Mesothelial cell of epicardium (in vitro differentiated cells): Measurements from ENCODE around the gene HSD17B12. TPM values are rescaled to one million over a fixed set of nuclear protein-coding genes. Genes with fewer than 3 reads are reported as not detected.

Experiments
- DNase-seq, 2 experiments: peaks; one replicate each; pipeline ENCODE4 v3.0.0; 2021; ENCODE audit warnings: low spot score in 2 of 2; ENCODE audit not compliant: unreplicated experiment in 2 of 2
- H3K27ac Mint-ChIP-seq: 2 replicates; pipeline ENCODE4 v1.8.0; 2021; ENCODE audit warnings: mixed read lengths
- H3K27me3 Mint-ChIP-seq: 2 replicates; pipeline ENCODE4 v1.8.0; 2021; ENCODE audit warnings: low read depth, mixed read lengths
- H3K36me3 Mint-ChIP-seq: 2 replicates; pipeline ENCODE4 v1.8.0; 2021; ENCODE audit warnings: mixed read lengths
- H3K4me1 Mint-ChIP-seq: 2 replicates; pipeline ENCODE4 v1.8.0; 2021; ENCODE audit warnings: mixed read lengths
- H3K4me3 Mint-ChIP-seq: 2 replicates; pipeline ENCODE4 v1.8.0; 2021; ENCODE audit warnings: mild to moderate bottlenecking, moderate library complexity, mixed read lengths
- H3K9me3 Mint-ChIP-seq: 2 replicates; pipeline ENCODE4 v1.8.0; 2021; ENCODE audit warnings: mixed read lengths
- CTCF ChIP-seq: fragments of 200-600 bp; sonication (generic); IDR thresholded peaks from one replicate; pipeline ENCODE4 v1.5.0; 2021; ENCODE audit warnings: antibody characterized with exemption; ENCODE audit not compliant: unreplicated experiment
- total RNA-seq: library from RNA; stranded (reverse); gene quantifications from 3 replicates; pipeline ENCODE4 v1.2.1, GENCODE V29; 2021

HSD17B12 gene
- total RNA-seq, 1 donor from 2014 or later: 99.9 TPM

- no peaks in the 10 kb centered on the region for H3K4me1 Mint-ChIP-seq
- no peak overlapping the region for H3K27ac Mint-ChIP-seq
These were observed 139.4 kb downstream of the HSD17B12 start for GRCh38 chr11:43819926-43820325.

GRCh38 chr11:43823316-43823715, 142.8 kb downstream of the HSD17B12 start:
- TF ChIP-seq CTCF: no peak
- no peak overlapping the region for H3K27ac Mint-ChIP-seq
- H3K27me3 Mint-ChIP-seq: no peaks in the 10 kb centered on the region
- H3K36me3 Mint-ChIP-seq: peaks cover 34% of the 10 kb centered on the region
- no peak for DNase-seq
- H3K9me3 Mint-ChIP-seq: no peaks in the 10 kb centered on the region
- H3K4me1 Mint-ChIP-seq: no peaks in the 10 kb centered on the region
- H3K4me3 Mint-ChIP-seq: no peak overlapping the region

More at GRCh38 chr11:43819926-43820325, 139.4 kb downstream of the HSD17B12 start:
- H3K4me3 Mint-ChIP-seq: no peak overlapping the region
- TF ChIP-seq CTCF: no peak
- peaks cover 53% of the 10 kb centered on the region for H3K36me3 Mint-ChIP-seq
- H3K9me3 Mint-ChIP-seq: no peaks in the 10 kb centered on the region
- no peak for DNase-seq
- H3K27me3 Mint-ChIP-seq: no peaks in the 10 kb centered on the region

- no peak for DNase-seq
- TF ChIP-seq CTCF: no peak
- H3K27ac Mint-ChIP-seq: no peak overlapping the region
- H3K4me1 Mint-ChIP-seq: no peaks in the 10 kb centered on the region
- H3K9me3 Mint-ChIP-seq: no peaks in the 10 kb centered on the region
- H3K27me3 Mint-ChIP-seq: no peaks in the 10 kb centered on the region
- peaks cover 34% of the 10 kb centered on the region for H3K36me3 Mint-ChIP-seq
- H3K4me3 Mint-ChIP-seq: no peak overlapping the region
These were observed 143.3 kb downstream of the HSD17B12 start for GRCh38 chr11:43823851-43824250.

GRCh38 chr11:43825217-43825816, 144.8 kb downstream of the HSD17B12 start:
- peak; percentile 46 for TF ChIP-seq CTCF
- H3K4me1 Mint-ChIP-seq: no peaks in the 10 kb centered on the region
- H3K36me3 Mint-ChIP-seq: peaks cover 22% of the 10 kb centered on the region
- H3K9me3 Mint-ChIP-seq: no peaks in the 10 kb centered on the region
- DNase-seq: no peak
- H3K27ac Mint-ChIP-seq: no peak overlapping the region
- H3K4me3 Mint-ChIP-seq: no peak overlapping the region
- no peaks in the 10 kb centered on the region for H3K27me3 Mint-ChIP-seq

GRCh38 chr11:43830928-43831440, 150.4 kb downstream of the HSD17B12 start:
- H3K4me1 Mint-ChIP-seq: peaks cover 9% of the 10 kb centered on the region
- no peaks in the 10 kb centered on the region for H3K9me3 Mint-ChIP-seq
- DNase-seq: no peak
- peaks cover 10% of the 10 kb centered on the region for H3K36me3 Mint-ChIP-seq
- no peaks in the 10 kb centered on the region for H3K27me3 Mint-ChIP-seq
- no peak for TF ChIP-seq CTCF
- H3K27ac Mint-ChIP-seq: peak overlapping the region; percentile 30
- H3K4me3 Mint-ChIP-seq: no peak overlapping the region
